H1 (cell line): Measurements from ENCODE around the gene PPIB. TPM values are rescaled to one million over a fixed set of nuclear protein-coding genes. Genes with fewer than 3 reads are reported as not detected.

Source experiments
- CTCF ChIA-PET: fragments of 300-600 bp; sonication (Branson Sonifier 250); formaldehyde crosslinking; loops from one replicate; lab custom pipeline; 2021; ENCODE audit not compliant: partially characterized antibody; lab: Charles Lee
- POLR2A ChIA-PET: fragments of 300-600 bp; sonication (Branson Sonifier 250); formaldehyde crosslinking; loops from one replicate; lab custom pipeline; 2021; ENCODE audit warnings: inconsistent platforms; ENCODE audit not compliant: partially characterized antibody; lab: Charles Lee
- DNase-seq, 2 experiments: peaks; one replicate each; pipeline versions ENCODE4 v3.0.0 to v3.0.0-alpha.2; 2010 to 2022; ENCODE audit warnings: low spot score in 2 of 2, low read depth in 1 of 2, mixed read lengths in 1 of 2
- FAIRE-seq: peaks from 2 replicates; lab custom pipeline; 2011; peaks lifted over from hg19 to GRCh38; lab: Jason Lieb, UNC
- H2AFZ ChIP-seq: 2 replicates; pipeline ENCODE4 v1.8.1; 2012; ENCODE audit warnings: low read length, inconsistent platforms
- H2AK5ac ChIP-seq: 2 replicates; pipeline ENCODE4 v1.6.1; 2013; ENCODE audit warnings: low read depth, low read length
- H2BK120ac ChIP-seq: replicated peaks from 2 replicates; pipeline ENCODE3; 2013; ENCODE audit warnings: low read depth, low read length, inconsistent platforms
- H2BK12ac ChIP-seq: 2 replicates; pipeline ENCODE4 v1.6.1; 2013; ENCODE audit warnings: low read depth, low read length
- H2BK15ac ChIP-seq: 2 replicates; pipeline ENCODE4 v1.6.1; 2013; ENCODE audit warnings: low read length
- H2BK20ac ChIP-seq: 2 replicates; pipeline ENCODE4 v1.6.1; 2013; ENCODE audit warnings: low read length
- H2BK5ac ChIP-seq: 2 replicates; pipeline ENCODE4 v1.6.1; 2013; ENCODE audit warnings: low read depth, low read length
- H3K14ac ChIP-seq: 2 replicates; pipeline ENCODE4 v1.6.1; 2013; ENCODE audit warnings: inconsistent platforms; ENCODE audit not compliant: insufficient read length
- H3K18ac ChIP-seq: 2 replicates; pipeline ENCODE4 v1.6.1; 2013; ENCODE audit warnings: low read length; ENCODE audit errors: extremely low read depth
- H3K23ac ChIP-seq: 2 replicates; pipeline ENCODE4 v1.6.1; 2013; ENCODE audit warnings: inconsistent platforms; ENCODE audit not compliant: insufficient read length
- H3K23me2 ChIP-seq: 2 replicates; pipeline ENCODE4 v1.6.1; 2013; ENCODE audit warnings: low read depth, low read length
- H3K27ac ChIP-seq: 2 replicates; pipeline ENCODE4 v1.6.1; 2011; ENCODE audit warnings: low read depth, low read length, inconsistent platforms
- H3K27me3 ChIP-seq, 4 experiments: replicated peaks in 1 of 4; 1 replicate in 1 of 4; 2 replicates in 3 of 4; pipeline versions ENCODE4 v1.6.1 to v1.8.1; 2011 to 2013; ENCODE audit warnings: low read length in 3 of 4, mild to moderate bottlenecking in 3 of 4, inconsistent platforms in 2 of 4, mixed read lengths in 2 of 4, moderate library complexity in 1 of 4; ENCODE audit not compliant: control insufficient read depth in 3 of 4, insufficient read depth in 3 of 4; ENCODE audit errors: extremely low read depth in 1 of 4
- H3K36me3 ChIP-seq, 4 experiments: 2 replicates each; pipeline versions ENCODE4 v1.6.1 to v1.8.1; 2011 to 2013; ENCODE audit warnings: mild to moderate bottlenecking in 4 of 4, low read length in 3 of 4, moderate library complexity in 2 of 4, control low read depth in 1 of 4, inconsistent platforms in 1 of 4; ENCODE audit not compliant: insufficient read depth in 4 of 4, control insufficient read depth in 2 of 4
- H3K4ac ChIP-seq: replicated peaks from 2 replicates; pipeline ENCODE3; 2013; ENCODE audit warnings: low read length, low read depth, mixed read lengths, inconsistent platforms; ENCODE audit not compliant: insufficient read length
- H3K4me1 ChIP-seq, 4 experiments: replicated peaks in 1 of 4; 1 replicate in 1 of 4; 2 replicates in 3 of 4; pipeline versions ENCODE4 v1.6.1 to v1.8.1; 2011 to 2013; ENCODE audit warnings: low read length in 3 of 4, inconsistent platforms in 2 of 4, mixed read lengths in 1 of 4; ENCODE audit not compliant: insufficient read depth in 4 of 4, control insufficient read depth in 3 of 4
- H3K4me2 ChIP-seq, 2 experiments: 2 replicates each; pipeline versions ENCODE4 v1.6.1 to v1.8.1; 2011 to 2013; ENCODE audit warnings: low read depth in 2 of 2, low read length in 2 of 2, control low read depth in 1 of 2, inconsistent platforms in 1 of 2, mild to moderate bottlenecking in 1 of 2; ENCODE audit not compliant: insufficient read depth in 1 of 2
- H3K4me3 ChIP-seq, 4 experiments: fragments of 200-600, 300-600 bp in 1 of 4; sonication (generic), shearing (Covaris generic), sonication (Bioruptor Twin) in 1 of 4; 2 replicates each; pipeline versions ENCODE4 v1.5.1 to v1.8.1; 2011 to 2016; ENCODE audit warnings: low read length in 4 of 4, low read depth in 3 of 4, control low read depth in 2 of 4, inconsistent platforms in 2 of 4, mild to moderate bottlenecking in 2 of 4, mixed read lengths in 1 of 4, moderate library complexity in 1 of 4; ENCODE audit not compliant: insufficient read depth in 2 of 4; ENCODE audit errors: extremely low read depth in 1 of 4
- H3K56ac ChIP-seq: replicated peaks from 2 replicates; pipeline ENCODE3; 2013; ENCODE audit warnings: low read depth, mild to moderate bottlenecking, mixed read lengths, low read length, inconsistent platforms; ENCODE audit not compliant: insufficient read length
- H3K79me1 ChIP-seq: 2 replicates; pipeline ENCODE4 v1.6.1; 2013; ENCODE audit warnings: low read depth, low read length, control low read depth
- H3K79me2 ChIP-seq, 2 experiments: 2 replicates each; pipeline versions ENCODE4 v1.6.1 to v1.8.1; 2012 to 2013; ENCODE audit warnings: low read length in 2 of 2, mild to moderate bottlenecking in 2 of 2, inconsistent platforms in 1 of 2; ENCODE audit not compliant: insufficient read depth in 2 of 2, control insufficient read depth in 1 of 2
- H3K9ac ChIP-seq, 4 experiments: replicated peaks in 1 of 4; 1 replicate in 1 of 4; 2 replicates in 3 of 4; pipeline versions ENCODE4 v1.6.1 to v1.8.1; 2011 to 2013; ENCODE audit warnings: low read depth in 3 of 4, low read length in 3 of 4, control low read depth in 2 of 4, mild to moderate bottlenecking in 2 of 4, moderate library complexity in 2 of 4, inconsistent platforms in 1 of 4; ENCODE audit errors: extremely low read depth in 1 of 4
- H3K9me3 ChIP-seq, 2 experiments: 2 replicates each; pipeline versions ENCODE4 v1.6.1 to v1.8.1; 2012 to 2013; ENCODE audit warnings: mild to moderate bottlenecking in 2 of 2, moderate library complexity in 2 of 2, control low read depth in 1 of 2, inconsistent platforms in 1 of 2, low read depth in 1 of 2, low read length in 1 of 2, mixed read lengths in 1 of 2; ENCODE audit not compliant: insufficient read depth in 2 of 2
- H4K20me1 ChIP-seq, 2 experiments: replicated peaks in 1 of 2; 2 replicates each; pipeline versions ENCODE3 to v1.8.1; 2011 to 2013; ENCODE audit warnings: inconsistent platforms in 2 of 2, low read length in 2 of 2, mild to moderate bottlenecking in 1 of 2; ENCODE audit not compliant: insufficient read depth in 2 of 2, control insufficient read depth in 1 of 2
- H4K5ac ChIP-seq: 2 replicates; pipeline ENCODE4 v1.6.1; 2013; ENCODE audit warnings: low read length, low read depth, mixed read lengths, inconsistent platforms; ENCODE audit not compliant: insufficient read length
- H4K8ac ChIP-seq: 2 replicates; pipeline ENCODE4 v1.8.0; 2013; ENCODE audit warnings: mild to moderate bottlenecking, moderate library complexity, low read length, inconsistent platforms; ENCODE audit not compliant: insufficient read depth; ENCODE audit errors: extremely low read depth
- H4K91ac ChIP-seq: replicated peaks from 2 replicates; pipeline ENCODE3; 2013; ENCODE audit warnings: low read length, mixed read lengths, inconsistent platforms; ENCODE audit not compliant: insufficient read length
- ASH2L ChIP-seq: fragments of 200-600, 300-600 bp; sonication (generic); IDR thresholded peaks from one replicate; pipeline ENCODE4 v1.7.1; 2017; ENCODE audit warnings: low read length
- ATF3 ChIP-seq: IDR thresholded peaks from 2 replicates; pipeline ENCODE4 v1.6.1; 2011; ENCODE audit warnings: low read depth, mild to moderate bottlenecking, low read length; ENCODE audit not compliant: insufficient read depth
- CEBPB ChIP-seq: IDR thresholded peaks from 2 replicates; pipeline ENCODE4 v1.6.1; 2012; ENCODE audit warnings: low read depth, low read length
- GTF2F1 ChIP-seq: IDR thresholded peaks from 2 replicates; pipeline ENCODE4 v1.6.1; 2012; ENCODE audit warnings: low read depth, low read length, improper control_type of control experiment, borderline replicate concordance
- HDAC2 ChIP-seq, 2 experiments: fragments of 300-600 bp in 1 of 2; sonication (generic) in 1 of 2; IDR thresholded peaks; 2 replicates each; pipeline ENCODE4 v1.6.1; 2011 to 2012; ENCODE audit warnings: low read depth in 2 of 2, low read length in 2 of 2, mild to moderate bottlenecking in 2 of 2, moderate library complexity in 2 of 2, borderline replicate concordance in 1 of 2, inconsistent platforms in 1 of 2
- HDAC6 ChIP-seq: IDR thresholded peaks from one replicate; pipeline ENCODE4 v1.7.1; 2012; ENCODE audit warnings: low read depth, mild to moderate bottlenecking, inconsistent platforms, low read length, moderate library complexity
- POU5F1 ChIP-seq: IDR thresholded peaks from 2 replicates; pipeline ENCODE4 v1.6.1; 2011; ENCODE audit warnings: low read depth, mild to moderate bottlenecking, low read length, moderate library complexity
- RAD21 ChIP-seq, 2 experiments: IDR thresholded peaks in 1 of 2; conservative IDR thresholded peaks in 1 of 2; 2 replicates each; pipeline ENCODE4 v1.6.1; 2011; ENCODE audit warnings: low read depth in 2 of 2, low read length in 2 of 2, improper control_type of control experiment in 1 of 2, inconsistent platforms in 1 of 2, mild to moderate bottlenecking in 1 of 2, moderate library complexity in 1 of 2
- RNF2 ChIP-seq: fragments of 200-900, 300-1000 bp; sonication (generic); IDR thresholded peaks from 2 replicates; pipeline ENCODE4 v1.7.1; 2016; ENCODE audit warnings: borderline replicate concordance, low read depth, mild to moderate bottlenecking, antibody characterized with exemption, low read length; ENCODE audit not compliant: poor library complexity, severe bottlenecking; ENCODE audit errors: missing control alignments
- SP1 ChIP-seq: IDR thresholded peaks from 2 replicates; pipeline ENCODE4 v1.6.1; 2011; ENCODE audit warnings: low read depth, low read length
- WGBS, 2 experiments: shearing (Covaris generic) in 1 of 2; methylation state at CpG; one replicate each; pipeline versions ENCODE4 v1.1.6 to v1.1.7; 2013 to 2015; ENCODE audit warnings: low lambda C conversion rate in 2 of 2, mixed read lengths in 2 of 2, inconsistent platforms in 1 of 2, low coverage in 1 of 2, missing lambda C conversion rate in 1 of 2; ENCODE audit not compliant: insufficient replicate concordance in 2 of 2, insufficient coverage in 1 of 2, insufficient read length in 1 of 2; ENCODE audit errors: extremely low coverage in 1 of 2, missing lambda C conversion rate in 1 of 2; 5-methylcytosine and 5-hydroxymethylcytosine counted together
- polyA plus RNA-seq, 7 experiments: library from polyadenylated mRNA; depleted of rRNA in 3 of 7; stranded (reverse) in 5 of 7; unstranded in 2 of 7; fragments of >200 nt in 5 of 7; fragments of 200-250 nt in 2 of 7; gene quantifications; 1 replicate in 5 of 7; 2 replicates in 1 of 7; 4 replicates in 1 of 7; pipeline versions ENCODE4 v1.2.1 to v1.2.3, GENCODE V29; 2011 to 2013; ENCODE audit warnings: missing spikeins in 2 of 7, mixed read lengths in 2 of 7
- total RNA-seq: library from RNA; stranded (reverse); fragmentation: NEBNext Ultra II Directional; extraction: Animal tissue kit (Norgen Biotek cat#: 25700); gene quantifications from 2 replicates; pipeline ENCODE4 v1.2.1, GENCODE V29; 2021
- TF ChIP-seq, protein P1 (sequence below): IDR thresholded peaks from 2 replicates; pipeline ENCODE4 v1.6.1; 2012; ENCODE audit warnings: inconsistent platforms

Gene PPIB
- total and polyA plus RNA-seq, 2 of the 8 experiments (the other 6 are each of a cell fraction or from before 2014, with no cell fraction given), result 558 to 579 TPM

DNA sequence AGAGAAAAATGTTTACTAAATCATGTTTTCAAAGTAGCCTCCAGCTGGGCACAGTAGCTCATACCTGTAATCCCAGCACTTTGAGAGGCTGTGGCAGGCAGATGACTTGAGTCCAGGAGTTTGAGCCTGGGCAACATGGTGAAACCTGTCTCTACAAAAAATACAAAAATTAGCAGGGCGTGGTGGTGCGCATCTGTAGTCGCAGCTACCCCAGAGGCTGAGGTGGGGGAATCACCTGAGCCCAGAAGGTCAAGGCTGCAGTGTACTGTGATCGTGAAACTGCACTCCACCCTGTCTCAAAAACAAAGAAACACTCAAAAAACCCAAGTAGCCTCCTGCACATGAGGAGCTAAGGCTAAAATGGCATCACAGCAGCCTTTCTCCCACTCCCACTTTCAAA is 1.6 kb upstream of the PPIB start:
- Histone ChIP-seq H2BK15ac (no peak overlapping the region), H2BK20ac (no peak overlapping the region), H2AFZ (no peak overlapping the region), H4K8ac (no peak overlapping the region), H2BK120ac (no peak overlapping the region), H3K9me3 (no peaks in the 10 kb centered on the region), H3K79me1 (no peaks in the 10 kb centered on the region), H3K36me3 (peaks cover 7 to 14% (median 11%) of the 10 kb centered on the region in 4 experiments), H4K20me1 (peaks cover 0 to 5% of the 10 kb centered on the region in 2 experiments), H3K9ac (0 out of 7 replicates have a peak overlapping the region, but pooled peaks of 1 of the 4 experiments have one; percentile 30), H2BK12ac (no peak overlapping the region), H3K79me2 (peaks cover 0 to 9% of the 10 kb centered on the region in 2 experiments; a peak in 2 of 4 replicates), H3K4me2 (peak overlapping the region in 1 of 2 experiments; percentile 81; a peak in 1 of 4 replicates), H3K18ac (no peak overlapping the region), H3K4me3 (no peak overlapping the region), H2BK5ac (no peak overlapping the region), H3K23ac (no peak overlapping the region), H3K56ac (no peak overlapping the region), H3K4me1 (peaks cover 0 to 13% (median 5%) of the 10 kb centered on the region in 4 experiments), H3K27me3 (no peaks in the 10 kb centered on the region), H3K14ac (no peak overlapping the region), H4K91ac (no peak overlapping the region), H3K27ac (no peak overlapping the region), H2AK5ac (no peak overlapping the region), H3K4ac (no peak overlapping the region), H4K5ac (no peak overlapping the region), H3K23me2 (peaks cover 3% of the 10 kb centered on the region; the same call in 1 of the 2 replicates)
- ChIA-PET CTCF (interaction anchor here (0.6 to 1.4 kb wide), 4 partner anchors 11 to 713 kb away, joined by 3 to 5 read pairs (median 4); no protein-coding TSS in a partner anchor), POLR2A (interaction anchor here (3.5 kb wide), 1 partner anchor 11 kb away, joined by 34 read pairs; no protein-coding TSS in a partner anchor)
- WGBS, 2 experiments, result 97% methylated on average over 4 of the region's 4 CpGs; no CpG with 5 or more reads in 1 of the 2 experiments
- TF ChIP-seq ATF3 (no peak), SP1 (no peak), GTF2F1 (no peak), RAD21 (IDR thresholded peaks at IDR 0.05 in 1 of 2, conservative IDR thresholded peaks at IDR 0.05 in 1 of 2; ENCODE audit: low read depth in 2 of 2, low read length in 2 of 2) (no peak), RNF2 (no peak), ASH2L (no peak), HDAC6 (no peak), HDAC2 (IDR thresholded peaks at IDR 0.05; ENCODE audit: borderline replicate concordance in 1 of 2, low read depth in 2 of 2, low read length in 2 of 2) (no peak), CEBPB (no peak), POU5F1 (no peak)
- TF ChIP-seq, protein P1, sequence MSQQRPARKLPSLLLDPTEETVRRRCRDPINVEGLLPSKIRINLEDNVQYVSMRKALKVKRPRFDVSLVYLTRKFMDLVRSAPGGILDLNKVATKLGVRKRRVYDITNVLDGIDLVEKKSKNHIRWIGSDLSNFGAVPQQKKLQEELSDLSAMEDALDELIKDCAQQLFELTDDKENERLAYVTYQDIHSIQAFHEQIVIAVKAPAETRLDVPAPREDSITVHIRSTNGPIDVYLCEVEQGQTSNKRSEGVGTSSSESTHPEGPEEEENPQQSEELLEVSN, result no peak
- no peak for FAIRE-seq
- DNase-seq, result no peak
